IMR-90 (cell line): ENCODE data around the gene NAB2. TPM values are rescaled to one million over a fixed set of nuclear protein-coding genes. Genes with fewer than 3 reads are reported as not detected.

Source experiments
- ATAC-seq: fragments of 200-7000 bp; cut with Tn5 transposase; 2 replicates; pipeline ENCODE4 v1.9.1; 2020; ENCODE audit warnings: low read depth, mild to moderate bottlenecking, moderate library complexity
- BruUV-seq: library from RNA; stranded (reverse); fragments of 400-500 nt; replicated peaks from 2 replicates; lab custom pipeline; 2021; lab: Mats Ljungman, UMichigan
- CTCF ChIA-PET: fragments of 300-600 bp; formaldehyde crosslinking; extraction: SDS; loops from one replicate; lab custom pipeline; 2021; ENCODE audit warnings: antibody characterized with exemption; lab: Yijun Ruan, JAX
- POLR2A ChIA-PET: fragments of 300-600 bp; sonication (Branson Sonifier 250); formaldehyde crosslinking; loops from one replicate; lab custom pipeline; 2022; ENCODE audit warnings: antibody characterized with exemption; ENCODE audit not compliant: unreplicated experiment; lab: Charles Lee
- DNase-seq: peaks from one replicate; pipeline ENCODE4 v3.0.0; 2013
- H2AFZ ChIP-seq: replicated peaks from 2 replicates; pipeline ENCODE3; 2013; ENCODE audit warnings: low read length, mild to moderate bottlenecking; ENCODE audit not compliant: poor library complexity
- H2AK5ac ChIP-seq: 2 replicates; pipeline ENCODE4 v1.6.1; 2013; ENCODE audit warnings: low read depth, low read length, inconsistent platforms
- H2AK9ac ChIP-seq: replicated peaks from 2 replicates; pipeline ENCODE3; 2013; ENCODE audit warnings: mild to moderate bottlenecking, low read depth, low read length, moderate library complexity; ENCODE audit not compliant: poor library complexity
- H2BK120ac ChIP-seq: 2 replicates; pipeline ENCODE4 v1.6.1; 2013; ENCODE audit warnings: low read depth, low read length, inconsistent platforms
- H2BK15ac ChIP-seq: 3 replicates; pipeline ENCODE4 v1.6.1; 2013; ENCODE audit warnings: low read depth, low read length, inconsistent platforms
- H2BK20ac ChIP-seq: 2 replicates; pipeline ENCODE4 v1.6.1; 2013; ENCODE audit warnings: low read depth, mild to moderate bottlenecking, inconsistent platforms, low read length, moderate library complexity
- H2BK5ac ChIP-seq: 2 replicates; pipeline ENCODE4 v1.6.1; 2013; ENCODE audit warnings: mild to moderate bottlenecking, low read depth, low read length, inconsistent platforms; ENCODE audit not compliant: poor library complexity, severe bottlenecking
- H3K14ac ChIP-seq: replicated peaks from 2 replicates; pipeline ENCODE4 v1.6.1; 2013; ENCODE audit warnings: low read depth, low read length, inconsistent platforms
- H3K18ac ChIP-seq: 2 replicates; pipeline ENCODE4 v1.6.1; 2013; ENCODE audit warnings: low read depth, low read length, control low read depth
- H3K23ac ChIP-seq: 2 replicates; pipeline ENCODE4 v1.6.1; 2013; ENCODE audit warnings: low read depth, low read length, inconsistent platforms
- H3K27ac ChIP-seq: 2 replicates; pipeline ENCODE4 v1.5.1; 2013; ENCODE audit warnings: mild to moderate bottlenecking, control low read depth, low read length; ENCODE audit not compliant: insufficient read depth
- H3K27me3 ChIP-seq: 2 replicates; pipeline ENCODE4 v1.6.1; 2013; ENCODE audit warnings: low read length; ENCODE audit not compliant: control insufficient read depth, insufficient read depth
- H3K36me3 ChIP-seq: 2 replicates; pipeline ENCODE4 v1.6.1; 2013; ENCODE audit warnings: low read length, mixed read lengths; ENCODE audit not compliant: control insufficient read depth, insufficient read depth
- H3K4ac ChIP-seq: 2 replicates; pipeline ENCODE4 v1.6.1; 2013; ENCODE audit warnings: low read depth, low read length, inconsistent platforms
- H3K4me1 ChIP-seq: 2 replicates; pipeline ENCODE4 v1.6.1; 2013; ENCODE audit warnings: low read length, mixed read lengths; ENCODE audit not compliant: control insufficient read depth, insufficient read depth
- H3K4me2 ChIP-seq: 2 replicates; pipeline ENCODE4 v1.6.1; 2013; ENCODE audit warnings: low read depth, mild to moderate bottlenecking, control low read depth, low read length, moderate library complexity
- H3K4me3 ChIP-seq: 2 replicates; pipeline ENCODE4 v1.5.1; 2013; ENCODE audit warnings: low read depth, mild to moderate bottlenecking, control low read depth, low read length, moderate library complexity; ENCODE audit not compliant: insufficient read depth
- H3K56ac ChIP-seq: 2 replicates; pipeline ENCODE4 v1.6.1; 2013; ENCODE audit warnings: low read length, inconsistent platforms; ENCODE audit not compliant: insufficient read depth; ENCODE audit errors: extremely low read depth
- H3K79me1 ChIP-seq, 2 experiments: 2 replicates each; pipeline ENCODE4 v1.6.1; 2013; ENCODE audit warnings: low read length in 2 of 2, inconsistent platforms in 1 of 2, low read depth in 1 of 2
- H3K9ac ChIP-seq: 2 replicates; pipeline ENCODE4 v1.6.1; 2013; ENCODE audit warnings: low read depth, low read length, control low read depth
- H3K9me1 ChIP-seq: 2 replicates; pipeline ENCODE4 v1.6.1; 2013; ENCODE audit warnings: low read length, inconsistent platforms; ENCODE audit not compliant: insufficient read depth
- H3K9me3 ChIP-seq: 2 replicates; pipeline ENCODE4 v1.6.1; 2013; ENCODE audit warnings: low read length; ENCODE audit not compliant: control insufficient read depth, insufficient read depth
- H4K20me1 ChIP-seq: 2 replicates; pipeline ENCODE4 v1.6.1; 2013; ENCODE audit warnings: low read length, inconsistent platforms; ENCODE audit not compliant: insufficient read depth
- H4K5ac ChIP-seq: 2 replicates; pipeline ENCODE4 v1.6.1; 2013; ENCODE audit warnings: mild to moderate bottlenecking, low read depth, low read length, control low read depth
- H4K8ac ChIP-seq, 2 experiments: 2 replicates each; pipeline ENCODE4 v1.6.1; 2013; ENCODE audit warnings: low read depth in 2 of 2, low read length in 2 of 2, control low read depth in 1 of 2, inconsistent platforms in 1 of 2
- H4K91ac ChIP-seq: 2 replicates; pipeline ENCODE4 v1.6.1; 2013; ENCODE audit warnings: low read depth, low read length, inconsistent platforms; ENCODE audit not compliant: insufficient read depth
- BHLHE40 ChIP-seq: fragments of 150-350 bp; IDR thresholded peaks from 2 replicates; pipeline ENCODE4 v1.6.1; 2016; ENCODE audit warnings: mild to moderate bottlenecking, low read depth, low read length
- CEBPB ChIP-seq: IDR thresholded peaks from 2 replicates; pipeline ENCODE4 v1.6.1; 2012; ENCODE audit warnings: low read depth, low read length, improper control_type of control experiment
- CTCF ChIP-seq: conservative IDR thresholded peaks from 2 replicates; pipeline ENCODE4 v1.5.1; 2012; ENCODE audit warnings: mild to moderate bottlenecking, low read depth, low read length, improper control_type of control experiment
- ELK1 ChIP-seq: fragments of 150-350 bp; IDR thresholded peaks from 2 replicates; pipeline ENCODE4 v1.6.1; 2016; ENCODE audit warnings: low read depth, mild to moderate bottlenecking, low read length, moderate library complexity, borderline replicate concordance
- FOS ChIP-seq: fragments of 150-350 bp; IDR thresholded peaks from 2 replicates; pipeline ENCODE4 v1.6.1; 2016; ENCODE audit warnings: low read depth, low read length
- MAFK ChIP-seq: IDR thresholded peaks from 2 replicates; pipeline ENCODE4 v1.6.1; 2012; ENCODE audit warnings: low read depth, low read length, improper control_type of control experiment
- MAZ ChIP-seq: IDR thresholded peaks from 2 replicates; pipeline ENCODE4 v1.6.1; 2012; ENCODE audit warnings: low read depth, mild to moderate bottlenecking, low read length, improper control_type of control experiment, moderate library complexity, borderline replicate concordance
- MXI1 ChIP-seq: IDR thresholded peaks from 2 replicates; pipeline ENCODE4 v1.6.1; 2012; ENCODE audit warnings: low read depth, mild to moderate bottlenecking, low read length, moderate library complexity, borderline replicate concordance
- NFE2L2 ChIP-seq: fragments of 150-350 bp; IDR thresholded peaks from 2 replicates; pipeline ENCODE4 v1.6.1; 2016; ENCODE audit warnings: low read depth, mild to moderate bottlenecking, low read length
- POLR2A ChIP-seq: IDR thresholded peaks from 2 replicates; pipeline ENCODE4 v1.6.1; 2012; ENCODE audit warnings: mild to moderate bottlenecking, low read depth, low read length
- RAD21 ChIP-seq: IDR thresholded peaks from 2 replicates; pipeline ENCODE4 v1.6.1; 2012; ENCODE audit warnings: low read length, improper control_type of control experiment
- RFX5 ChIP-seq: IDR thresholded peaks from 2 replicates; pipeline ENCODE4 v1.8.0; 2012; ENCODE audit warnings: low read depth, mild to moderate bottlenecking, low read length, moderate library complexity
- USF2 ChIP-seq: fragments of 150-350 bp; IDR thresholded peaks from 2 replicates; pipeline ENCODE4 v1.6.1; 2017; ENCODE audit warnings: mild to moderate bottlenecking, antibody characterized with exemption, low read length, low read depth
- WGBS, 2 experiments: methylation state at CpG; one replicate each; pipeline versions ENCODE4 v1.1.5 to v1.1.7; 2013; ENCODE audit warnings: missing lambda C conversion rate in 2 of 2; ENCODE audit not compliant: insufficient read length in 1 of 2; ENCODE audit errors: extremely low coverage in 2 of 2; 5-methylcytosine and 5-hydroxymethylcytosine counted together
- dilution Hi-C: fragments of 300-500 bp; cut with HindIII; formaldehyde crosslinking; loops from one replicate; pipeline ENCODE4 v1.14.3; 2018; ENCODE audit warnings: low sequenced_read_pairs; ENCODE audit not compliant: unreplicated experiment
- in situ Hi-C: fragments of 300-500 bp; cut with MboI; formaldehyde crosslinking; loops from 3 replicates; pipeline ENCODE4 v1.14.3; 2019; ENCODE audit warnings: low sequenced_read_pairs, inconsistent platforms, mixed read lengths
- intact Hi-C: fragments of 100-400 bp; cut with micrococcal nuclease; formaldehyde crosslinking; loops from 2 replicates; pipeline ENCODE4 v1.10.0; 2022
- polyA plus RNA-seq, 3 experiments: library from polyadenylated mRNA; depleted of rRNA; stranded (reverse); fragments of >200 nt; gene quantifications; 2 replicates each; pipeline ENCODE4 v1.2.3, GENCODE V29; 2012; ENCODE audit warnings: low replicate concordance in 1 of 3
- total RNA-seq: library from RNA; depleted of rRNA; stranded (reverse); fragments of >200 nt; gene quantifications from 2 replicates; pipeline ENCODE4 v1.2.3, GENCODE V29; 2012

Gene NAB2
- total and polyA plus RNA-seq, 2 of the 4 experiments (the other 2 are of a cell fraction): 65.1 to 68.8 TPM

- Histone ChIP-seq H4K8ac (peak within 1 kb of the TSS; percentile 31 to 85), H4K91ac (peak within 1 kb of the TSS; percentile 49), H3K9me3 (no peaks in the 10 kb centered on the region), H2AFZ (peak within 1 kb of the TSS; percentile 89), H2AK9ac (peak within 1 kb of the TSS; percentile 91), H3K23ac (peak within 1 kb of the TSS; percentile 95), H3K9ac (peak within 1 kb of the TSS; percentile 69), H2BK15ac (peak within 1 kb of the TSS; percentile 5; the same call in 2 of the 3 replicates), H3K9me1 (peaks cover 4% of the 10 kb centered on the region), H3K27ac (peak within 1 kb of the TSS; percentile 62), H2AK5ac (peak within 1 kb of the TSS; percentile 63), H3K56ac (peak within 1 kb of the TSS; percentile 93), H3K14ac (peak within 1 kb of the TSS; percentile 89), H4K20me1 (no peaks in the 10 kb centered on the region), H3K79me1 (peaks cover 0 to 24% of the 10 kb centered on the region in 2 experiments; a peak in 1 of 4 replicates), H3K4me3 (peak within 1 kb of the TSS; percentile 49), H3K4me2 (peak within 1 kb of the TSS; percentile 95), H2BK5ac (peak within 1 kb of the TSS; percentile 91), H4K5ac (peak within 1 kb of the TSS; percentile 38; the same call in 1 of the 2 replicates), H3K4me1 (peaks cover 5% of the 10 kb centered on the region), H3K18ac (peak within 1 kb of the TSS; percentile 62; the same call in 1 of the 2 replicates), H3K4ac (peak within 1 kb of the TSS; percentile 77), H2BK20ac (no peak within 1 kb of the TSS), H3K36me3 (no peaks in the 10 kb centered on the region; the same call in 1 of the 2 replicates), H2BK120ac (no peak within 1 kb of the TSS; the same call in 1 of the 2 replicates), H3K27me3 (no peaks in the 10 kb centered on the region)
- DNase-seq: peak; percentile 100
- ChIA-PET POLR2A (interaction anchor here (1.0 to 1.8 kb wide), 6 partner anchors 9 to 33 kb away, joined by 3 to 12 read pairs (median 7); partner anchors contain the start of genes NAB2 and STAT6), CTCF (interaction anchor here (0.7 to 1.4 kb wide), 7 partner anchors 8 to 77 kb away, joined by 3 to 7 read pairs (median 3); partner anchors contain the start of gene STAT6)
- BruUV-seq: no TSS peak
- WGBS, 2 experiments: 0% methylated on average over 14 of the region's 39 CpGs; no CpG with 5 or more reads in 1 of the 2 experiments
- in situ Hi-C loops (no loop called here), dilution Hi-C loops (no loop called here), intact Hi-C loops (no loop called here)
- ATAC-seq: peak; percentile 100
- TF ChIP-seq RFX5 (0 out of 2 replicates have a peak, but pooled peaks have one; percentile 21), MAZ (no peak; the same call in 1 of the 2 replicates), MAFK (no peak), FOS (peak; percentile 38; the same call in 1 of the 2 replicates), CTCF (no peak), MXI1 (peak; percentile 85), USF2 (peak; percentile 97), POLR2A (peak; percentile 73), BHLHE40 (peak; percentile 100), ELK1 (no peak), NFE2L2 (no peak), RAD21 (no peak), CEBPB (no peak)
Measured at GRCh38 chr12:57078519-57079404, 10.2 kb upstream of the NAB2 start, which contains the start of gene NEMP1. TSS of gene NEMP1 (minus strand) at chr12:57078791. CDS start at chr12:57078745, 46 bp downstream.
